ENCODE data around the gene ATP6V0E1. TPM values are rescaled to one million over a fixed set of nuclear protein-coding genes. Genes with fewer than 3 reads are reported as not detected.

ATP6V0E1 gene
- total RNA-seq, 1 experiment from 2014 or later: 332 TPM

DNA sequence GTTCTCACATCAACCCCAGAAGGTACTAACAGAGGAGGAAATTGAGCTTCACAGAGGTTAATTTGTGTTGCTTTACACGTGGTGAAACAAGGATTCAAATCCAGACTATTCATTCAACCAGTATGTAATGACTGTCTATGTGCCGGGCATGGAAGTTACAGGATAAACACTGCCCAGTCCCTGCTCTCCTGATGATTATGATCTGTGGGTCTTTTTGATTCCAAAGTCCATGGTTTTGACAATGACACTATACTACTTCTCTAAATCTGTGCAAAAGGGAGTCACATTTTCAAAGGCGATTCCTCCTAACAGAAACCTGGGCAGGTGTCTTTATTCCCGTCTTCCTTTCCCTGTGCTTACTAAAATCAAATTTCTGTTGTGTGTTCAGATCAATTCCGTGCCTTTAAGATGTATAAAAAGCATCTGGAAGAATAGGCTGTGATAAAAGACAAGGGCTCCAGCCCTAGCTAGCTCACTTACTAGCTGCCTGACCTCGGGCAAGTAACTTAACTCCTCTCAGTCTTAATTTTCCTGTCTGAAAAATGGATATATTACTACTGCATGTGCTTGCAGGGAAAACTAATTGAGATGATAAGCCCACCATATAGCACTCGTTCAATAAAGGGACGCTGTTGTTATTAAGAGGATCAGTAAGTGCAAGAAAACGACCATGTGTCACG lies 71.6 kb downstream of the ATP6V0E1 start:
- TF ChIP-seq TCF7L2 (IDR thresholded peaks at IDR 0.05; ENCODE audit: low read depth, low read length): no peak
- TF ChIP-seq SIN3A (IDR thresholded peaks at IDR 0.05; ENCODE audit: borderline replicate concordance, insufficient read depth, low read depth, low read length): no peak
- TF ChIP-seq, protein P1, sequence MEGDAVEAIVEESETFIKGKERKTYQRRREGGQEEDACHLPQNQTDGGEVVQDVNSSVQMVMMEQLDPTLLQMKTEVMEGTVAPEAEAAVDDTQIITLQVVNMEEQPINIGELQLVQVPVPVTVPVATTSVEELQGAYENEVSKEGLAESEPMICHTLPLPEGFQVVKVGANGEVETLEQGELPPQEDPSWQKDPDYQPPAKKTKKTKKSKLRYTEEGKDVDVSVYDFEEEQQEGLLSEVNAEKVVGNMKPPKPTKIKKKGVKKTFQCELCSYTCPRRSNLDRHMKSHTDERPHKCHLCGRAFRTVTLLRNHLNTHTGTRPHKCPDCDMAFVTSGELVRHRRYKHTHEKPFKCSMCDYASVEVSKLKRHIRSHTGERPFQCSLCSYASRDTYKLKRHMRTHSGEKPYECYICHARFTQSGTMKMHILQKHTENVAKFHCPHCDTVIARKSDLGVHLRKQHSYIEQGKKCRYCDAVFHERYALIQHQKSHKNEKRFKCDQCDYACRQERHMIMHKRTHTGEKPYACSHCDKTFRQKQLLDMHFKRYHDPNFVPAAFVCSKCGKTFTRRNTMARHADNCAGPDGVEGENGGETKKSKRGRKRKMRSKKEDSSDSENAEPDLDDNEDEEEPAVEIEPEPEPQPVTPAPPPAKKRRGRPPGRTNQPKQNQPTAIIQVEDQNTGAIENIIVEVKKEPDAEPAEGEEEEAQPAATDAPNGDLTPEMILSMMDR (IDR thresholded peaks at IDR 0.05): no peak
- TF ChIP-seq, protein P2, sequence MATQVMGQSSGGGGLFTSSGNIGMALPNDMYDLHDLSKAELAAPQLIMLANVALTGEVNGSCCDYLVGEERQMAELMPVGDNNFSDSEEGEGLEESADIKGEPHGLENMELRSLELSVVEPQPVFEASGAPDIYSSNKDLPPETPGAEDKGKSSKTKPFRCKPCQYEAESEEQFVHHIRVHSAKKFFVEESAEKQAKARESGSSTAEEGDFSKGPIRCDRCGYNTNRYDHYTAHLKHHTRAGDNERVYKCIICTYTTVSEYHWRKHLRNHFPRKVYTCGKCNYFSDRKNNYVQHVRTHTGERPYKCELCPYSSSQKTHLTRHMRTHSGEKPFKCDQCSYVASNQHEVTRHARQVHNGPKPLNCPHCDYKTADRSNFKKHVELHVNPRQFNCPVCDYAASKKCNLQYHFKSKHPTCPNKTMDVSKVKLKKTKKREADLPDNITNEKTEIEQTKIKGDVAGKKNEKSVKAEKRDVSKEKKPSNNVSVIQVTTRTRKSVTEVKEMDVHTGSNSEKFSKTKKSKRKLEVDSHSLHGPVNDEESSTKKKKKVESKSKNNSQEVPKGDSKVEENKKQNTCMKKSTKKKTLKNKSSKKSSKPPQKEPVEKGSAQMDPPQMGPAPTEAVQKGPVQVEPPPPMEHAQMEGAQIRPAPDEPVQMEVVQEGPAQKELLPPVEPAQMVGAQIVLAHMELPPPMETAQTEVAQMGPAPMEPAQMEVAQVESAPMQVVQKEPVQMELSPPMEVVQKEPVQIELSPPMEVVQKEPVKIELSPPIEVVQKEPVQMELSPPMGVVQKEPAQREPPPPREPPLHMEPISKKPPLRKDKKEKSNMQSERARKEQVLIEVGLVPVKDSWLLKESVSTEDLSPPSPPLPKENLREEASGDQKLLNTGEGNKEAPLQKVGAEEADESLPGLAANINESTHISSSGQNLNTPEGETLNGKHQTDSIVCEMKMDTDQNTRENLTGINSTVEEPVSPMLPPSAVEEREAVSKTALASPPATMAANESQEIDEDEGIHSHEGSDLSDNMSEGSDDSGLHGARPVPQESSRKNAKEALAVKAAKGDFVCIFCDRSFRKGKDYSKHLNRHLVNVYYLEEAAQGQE (IDR thresholded peaks at IDR 0.05; ENCODE audit: insufficient read depth in 1 of 2, low read depth in 2 of 2, low read length in 1 of 2): no peak
- TF ChIP-seq POLR2AphosphoS5 (IDR thresholded peaks at IDR 0.05; ENCODE audit: low read depth, low read length): no peak
- ChIA-PET CTCF (no interaction called here), POLR2A (no interaction called here)
- Histone ChIP-seq H3K9me3 (ENCODE audit: control insufficient read depth, insufficient read depth, low read depth, low read length) (no peaks in the 10 kb centered on the region), H3K27me3 (ENCODE audit: control insufficient read depth, insufficient read depth, low read length) (no peaks in the 10 kb centered on the region), H3K4me1 (ENCODE audit: control insufficient read depth, insufficient read depth, low read length) (peaks cover 24% of the 10 kb centered on the region), H3K36me3 (ENCODE audit: control insufficient read depth, insufficient read depth, low read length) (no peaks in the 10 kb centered on the region; the same call in 1 of the 2 replicates), H3K4me3 (ENCODE audit: low read depth in 2 of 2, low read length in 2 of 2) (peak overlapping the region; percentile 57 to 77), H3K27ac (ENCODE audit: low read length) (peak overlapping the region; percentile 88)
- no peak for DNase-seq (ENCODE audit: low read depth, low spot score)
- intact Hi-C loops (cut with micrococcal nuclease; ENCODE audit: unreplicated experiment) (loop anchor here (10.0 kb wide), 1 partner anchor 70 kb away; the partner anchor contains the start of gene ATP6V0E1), in situ Hi-C loops (cut with HindIII; ENCODE audit: low pct_unique_long_range_greater_than_20kb, low sequenced_read_pairs) (no loop called here)
- ATAC-seq: no peak
- BruUV-seq (replicated peaks): TSS peak; percentile 76

DNA sequence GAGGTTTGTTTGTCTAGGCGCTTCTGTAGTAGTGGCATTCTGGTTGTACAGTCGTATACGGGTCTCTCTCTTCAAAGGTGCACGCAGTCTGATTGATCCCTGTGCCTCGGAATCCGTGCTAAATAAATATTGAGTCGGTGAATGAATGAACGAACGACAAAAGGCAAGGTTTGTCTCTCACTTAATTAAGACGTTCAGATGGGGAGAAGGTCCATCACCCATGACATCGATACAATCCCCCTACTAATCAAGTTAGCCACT lies 72.1 kb downstream of the ATP6V0E1 start:
- intact Hi-C loops (cut with micrococcal nuclease; ENCODE audit: unreplicated experiment) (loop anchor here (10.0 kb wide), 1 partner anchor 71 kb away; the partner anchor contains the start of gene ATP6V0E1), in situ Hi-C loops (cut with HindIII; ENCODE audit: low pct_unique_long_range_greater_than_20kb, low sequenced_read_pairs) (no loop called here)
- H3K36me3 ChIP-seq (ENCODE audit: control insufficient read depth, insufficient read depth, low read length): no peaks in the 10 kb centered on the region; the same call in 1 of the 2 replicates
- TF ChIP-seq SIN3A (IDR thresholded peaks at IDR 0.05; ENCODE audit: borderline replicate concordance, insufficient read depth, low read depth, low read length) (no peak), POLR2AphosphoS5 (IDR thresholded peaks at IDR 0.05; ENCODE audit: low read depth, low read length) (no peak), TCF7L2 (IDR thresholded peaks at IDR 0.05; ENCODE audit: low read depth, low read length) (no peak)
- TF ChIP-seq, protein P2 (IDR thresholded peaks at IDR 0.05; ENCODE audit: insufficient read depth in 1 of 2, low read depth in 2 of 2, low read length in 1 of 2): no peak
- TF ChIP-seq, protein P1 (IDR thresholded peaks at IDR 0.05): no peak
- peak overlapping the region; percentile 88 for H3K27ac ChIP-seq (ENCODE audit: low read length)
- H3K4me1 ChIP-seq (ENCODE audit: control insufficient read depth, insufficient read depth, low read length): peaks cover 24% of the 10 kb centered on the region
- peak overlapping the region; percentile 57 to 77 for H3K4me3 ChIP-seq (ENCODE audit: low read depth in 2 of 2, low read length in 2 of 2)
- no peak for ATAC-seq
- POLR2A ChIA-PET: no interaction called here
- no peaks in the 10 kb centered on the region for H3K9me3 ChIP-seq (ENCODE audit: control insufficient read depth, insufficient read depth, low read depth, low read length)
- no TSS peak for BruUV-seq (replicated peaks)
- no peaks in the 10 kb centered on the region for H3K27me3 ChIP-seq (ENCODE audit: control insufficient read depth, insufficient read depth, low read length)
- DNase-seq (ENCODE audit: low read depth, low spot score): no peak
- CTCF ChIA-PET: no interaction called here
